Natural killer cell (primary cell): Measurements from ENCODE around the gene RIMKLB. TPM values are rescaled to one million over a fixed set of nuclear protein-coding genes. Genes with fewer than 3 reads are reported as not detected.
"Not testable (repeated sequence)": the region's sequence is repeated elsewhere in the genome, so short reads cannot be mapped to it uniquely, and the experiment has no call there.

Source experiments
- ATAC-seq, 3 donors: fragments of 150-1000 bp in 2 of 3; fragments of 200-7000 bp in 1 of 3; cut with Tn5 transposase; 1 replicate in 1 of 3; 2 replicates in 2 of 3; pipeline ENCODE4 v1.10.0; 2021; ENCODE audit warnings: mild to moderate bottlenecking in 2 of 3, moderate library complexity in 2 of 3
- DNase-seq, 2 donors: peaks; one replicate each; pipeline versions ENCODE4 v3.0.0 to v3.0.0-alpha.2; 2013 to 2021; ENCODE audit warnings: mixed read lengths in 1 of 2
- H3K27ac ChIP-seq: one replicate; pipeline ENCODE4 v1.5.1; 2013; ENCODE audit warnings: mild to moderate bottlenecking, low read length
- H3K27me3 ChIP-seq: one replicate; pipeline ENCODE4 v1.6.1; 2013; ENCODE audit warnings: low read length; ENCODE audit not compliant: control insufficient read depth, insufficient read depth
- H3K36me3 ChIP-seq: one replicate; pipeline ENCODE4 v1.6.1; 2013; ENCODE audit warnings: low read length; ENCODE audit not compliant: control insufficient read depth, insufficient read depth
- H3K4me1 ChIP-seq: one replicate; pipeline ENCODE4 v1.6.1; 2013; ENCODE audit warnings: low read length; ENCODE audit not compliant: control insufficient read depth, insufficient read depth
- H3K4me3 ChIP-seq: one replicate; pipeline ENCODE4 v1.5.1; 2013; ENCODE audit warnings: low read length
- H3K9me3 ChIP-seq: one replicate; pipeline ENCODE4 v1.6.1; 2013; ENCODE audit warnings: low read length; ENCODE audit not compliant: control insufficient read depth, insufficient read depth
- H3K27ac Mint-ChIP-seq, 2 donors: one replicate each; pipeline ENCODE4 v1.8.0; 2022; ENCODE audit warnings: mild to moderate bottlenecking in 2 of 2, mixed read lengths in 2 of 2, moderate library complexity in 1 of 2
- H3K27me3 Mint-ChIP-seq, 2 donors: one replicate each; pipeline ENCODE4 v1.8.0; 2022; ENCODE audit warnings: low read depth in 2 of 2, mixed read lengths in 2 of 2
- H3K36me3 Mint-ChIP-seq: one replicate; pipeline ENCODE4 v1.8.0; 2022; ENCODE audit warnings: mixed read lengths
- H3K4me1 Mint-ChIP-seq, 2 donors: one replicate each; pipeline ENCODE4 v1.8.0; 2022; ENCODE audit warnings: mixed read lengths in 2 of 2
- H3K4me3 Mint-ChIP-seq: one replicate; pipeline ENCODE4 v1.8.0; 2022; ENCODE audit warnings: mild to moderate bottlenecking, moderate library complexity, mixed read lengths
- H3K9me3 Mint-ChIP-seq, 2 donors: one replicate each; pipeline ENCODE4 v1.8.0; 2022; ENCODE audit warnings: mixed read lengths in 2 of 2
- WGBS: methylation state at CpG from one replicate; pipeline ENCODE4 v1.1.7; 2013; ENCODE audit warnings: missing lambda C conversion rate; ENCODE audit not compliant: insufficient coverage; 5-methylcytosine and 5-hydroxymethylcytosine counted together
- intact Hi-C: fragments of 100-400 bp; cut with micrococcal nuclease; formaldehyde crosslinking; loops from one replicate; pipeline ENCODE4 v1.14.2; 2022
- total RNA-seq, 4 donors: library from RNA; stranded (reverse); fragments of 120-200 nt in 1 of 4; gene quantifications; one replicate each; pipeline versions ENCODE4 v1.2.3 to v1.2.4, GENCODE V29; 2013 to 2022
- TF ChIP-seq, protein P1 (sequence below): fragments of 200-600 bp; IDR thresholded peaks from one replicate; pipeline ENCODE4 v1.8.0; 2022; ENCODE audit warnings: antibody characterized with exemption

RIMKLB gene
- total RNA-seq, 3 donors from 2014 or later (not counting 1 experiment from before 2014, with no cell fraction given) = 13.7 to 16.3 (median 15.4) TPM

- H3K36me3 Mint-ChIP-seq, H3K4me1 ChIP-seq, H3K9me3 ChIP-seq, H3K36me3 ChIP-seq, H3K27me3 Mint-ChIP-seq, H3K9me3 Mint-ChIP-seq, DNase-seq, H3K27ac Mint-ChIP-seq, H3K4me3 Mint-ChIP-seq, H3K27me3 ChIP-seq, ATAC-seq, H3K27ac ChIP-seq, intact Hi-C loops, H3K4me3 ChIP-seq: not testable (repeated sequence)
- H3K4me1 Mint-ChIP-seq = peaks cover 10 to 12% of the 10 kb centered on the region in 2 donors
- WGBS = 90% methylated on average over 8 of the region's 8 CpGs
Observed at GRCh38 chr12:8745631-8746030, 47.8 kb downstream of the RIMKLB start.

DNA sequence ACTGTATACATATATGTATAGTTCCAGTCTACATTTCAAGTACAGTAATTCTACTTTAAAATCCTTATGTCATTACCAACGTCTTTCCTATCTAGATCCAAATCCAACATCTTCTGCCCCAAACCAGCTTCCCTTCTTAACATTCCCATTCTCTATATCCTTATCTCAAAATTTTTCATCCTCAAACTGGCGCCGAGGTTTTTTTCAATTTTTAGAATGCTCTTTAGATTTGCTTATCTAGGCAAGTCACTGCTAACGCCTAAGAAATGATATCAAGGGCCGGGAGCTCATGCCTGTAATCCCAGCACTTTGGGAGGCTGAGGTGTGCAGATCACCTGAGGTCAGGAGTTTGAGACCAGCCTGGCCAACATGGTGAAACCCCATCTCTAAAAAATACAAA is 48.3 kb downstream of the RIMKLB start:
- Mint-ChIP-seq H3K36me3 (no peaks in the 10 kb centered on the region), H3K4me1 (peaks cover 10 to 12% of the 10 kb centered on the region in 2 donors), H3K9me3 (no peaks in the 10 kb centered on the region), H3K4me3 (no peak overlapping the region), H3K27me3 (no peaks in the 10 kb centered on the region), H3K27ac (no peak overlapping the region)
- TF ChIP-seq, protein P1, sequence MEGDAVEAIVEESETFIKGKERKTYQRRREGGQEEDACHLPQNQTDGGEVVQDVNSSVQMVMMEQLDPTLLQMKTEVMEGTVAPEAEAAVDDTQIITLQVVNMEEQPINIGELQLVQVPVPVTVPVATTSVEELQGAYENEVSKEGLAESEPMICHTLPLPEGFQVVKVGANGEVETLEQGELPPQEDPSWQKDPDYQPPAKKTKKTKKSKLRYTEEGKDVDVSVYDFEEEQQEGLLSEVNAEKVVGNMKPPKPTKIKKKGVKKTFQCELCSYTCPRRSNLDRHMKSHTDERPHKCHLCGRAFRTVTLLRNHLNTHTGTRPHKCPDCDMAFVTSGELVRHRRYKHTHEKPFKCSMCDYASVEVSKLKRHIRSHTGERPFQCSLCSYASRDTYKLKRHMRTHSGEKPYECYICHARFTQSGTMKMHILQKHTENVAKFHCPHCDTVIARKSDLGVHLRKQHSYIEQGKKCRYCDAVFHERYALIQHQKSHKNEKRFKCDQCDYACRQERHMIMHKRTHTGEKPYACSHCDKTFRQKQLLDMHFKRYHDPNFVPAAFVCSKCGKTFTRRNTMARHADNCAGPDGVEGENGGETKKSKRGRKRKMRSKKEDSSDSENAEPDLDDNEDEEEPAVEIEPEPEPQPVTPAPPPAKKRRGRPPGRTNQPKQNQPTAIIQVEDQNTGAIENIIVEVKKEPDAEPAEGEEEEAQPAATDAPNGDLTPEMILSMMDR = no peak
- Histone ChIP-seq H3K4me1 (no peaks in the 10 kb centered on the region), H3K9me3 (no peaks in the 10 kb centered on the region), H3K27me3 (no peaks in the 10 kb centered on the region), H3K27ac (no peak overlapping the region), H3K4me3 (no peak overlapping the region), H3K36me3 (no peaks in the 10 kb centered on the region)
- DNase-seq (no peak), ATAC-seq (no peak)
- intact Hi-C loops = no loop called here
- WGBS = 94% methylated on average over 5 of the region's 5 CpGs

DNA sequence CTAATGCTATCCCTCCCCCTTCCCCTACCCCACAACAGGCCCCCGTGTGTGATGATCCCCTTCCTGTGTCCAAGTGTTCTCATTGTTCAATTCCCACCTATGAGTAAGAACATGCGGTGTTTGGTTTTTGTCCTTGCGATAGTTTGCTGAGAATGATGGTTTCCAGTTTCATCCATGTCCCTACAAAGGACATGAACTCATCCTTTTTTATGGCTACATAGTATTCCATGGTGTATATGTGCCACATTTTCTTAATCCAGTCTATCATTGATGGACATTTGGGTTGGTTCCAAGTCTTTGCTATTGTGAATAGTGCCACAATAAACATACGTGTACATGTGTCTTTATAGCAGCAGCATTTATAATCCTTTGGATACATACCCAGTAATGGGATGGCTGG is 62.3 kb downstream of the RIMKLB start:
- H3K27me3 Mint-ChIP-seq, H3K9me3 Mint-ChIP-seq, H3K27ac ChIP-seq, H3K36me3 ChIP-seq, H3K36me3 Mint-ChIP-seq, H3K4me3 Mint-ChIP-seq, DNase-seq, H3K4me1 Mint-ChIP-seq, H3K9me3 ChIP-seq, H3K4me1 ChIP-seq, ATAC-seq, H3K27ac Mint-ChIP-seq, H3K27me3 ChIP-seq, H3K4me3 ChIP-seq, intact Hi-C loops: not testable (repeated sequence)
- 94% methylated on average over 2 of the region's 4 CpGs for WGBS

GRCh38 chr12:8762701-8763100 is 64.9 kb downstream of the RIMKLB start:
- DNase-seq, H3K36me3 Mint-ChIP-seq, H3K27me3 ChIP-seq, H3K27ac ChIP-seq, H3K27ac Mint-ChIP-seq, H3K9me3 Mint-ChIP-seq, H3K4me1 ChIP-seq, H3K27me3 Mint-ChIP-seq, H3K36me3 ChIP-seq, H3K4me3 Mint-ChIP-seq, ATAC-seq, H3K4me3 ChIP-seq, H3K9me3 ChIP-seq, intact Hi-C loops, H3K4me1 Mint-ChIP-seq: not testable (repeated sequence)
- 94% methylated on average over 5 of the region's 6 CpGs for WGBS

DNA sequence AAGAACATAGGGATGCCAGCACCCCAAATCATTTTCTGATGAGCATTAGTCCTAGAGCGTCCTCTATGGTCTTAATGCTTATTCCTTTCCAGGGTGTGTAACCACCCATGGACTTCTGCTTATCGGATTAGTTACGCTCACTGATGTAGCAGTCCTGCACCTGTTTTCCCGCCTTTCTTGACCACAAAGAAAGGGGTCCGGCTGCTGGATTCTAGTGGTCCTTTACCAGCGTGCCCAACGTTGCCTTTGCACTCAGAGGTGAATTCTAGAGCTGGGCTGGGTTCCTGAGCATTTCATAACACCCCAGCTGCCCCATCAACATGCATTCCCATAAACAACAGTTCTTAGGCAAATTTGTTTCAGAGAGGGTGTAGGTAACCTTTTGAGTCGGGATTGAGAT is 68.3 kb downstream of the RIMKLB start:
- H3K27ac Mint-ChIP-seq, H3K36me3 Mint-ChIP-seq, H3K4me3 ChIP-seq, DNase-seq, H3K27me3 ChIP-seq, H3K4me1 Mint-ChIP-seq, H3K9me3 Mint-ChIP-seq, H3K4me1 ChIP-seq, intact Hi-C loops, H3K4me3 Mint-ChIP-seq, H3K36me3 ChIP-seq, ATAC-seq, H3K27ac ChIP-seq, H3K9me3 ChIP-seq, H3K27me3 Mint-ChIP-seq: not testable (repeated sequence)
- 93% methylated on average over 8 of the region's 8 CpGs for WGBS
